Activated CD4-positive, alpha-beta memory T cell treated with anti-CD3 and anti-CD28 coated beads for 36 hours (primary cell): ENCODE results near the gene XXYLT1. TPM values are rescaled to one million over a fixed set of nuclear protein-coding genes. Genes with fewer than 3 reads are reported as not detected.

Source experiments
- CTCF ChIA-PET: fragments of 350-600 bp; sonication (Branson Sonifier 250); formaldehyde crosslinking; loops from one replicate; lab custom pipeline; 2021; ENCODE audit warnings: antibody characterized with exemption, inconsistent platforms; lab: Charles Lee
- POLR2A ChIA-PET: fragments of 350-600 bp; sonication (Branson Sonifier 250); formaldehyde crosslinking; loops from one replicate; lab custom pipeline; 2021; ENCODE audit warnings: antibody characterized with exemption; lab: Charles Lee
- DNase-seq: peaks from one replicate; pipeline ENCODE4 v3.0.0-alpha.2; 2020
- H3K27ac Mint-ChIP-seq: one replicate; pipeline ENCODE4 v1.8.0; 2021; ENCODE audit warnings: mixed read lengths
- H3K27me3 Mint-ChIP-seq: one replicate; pipeline ENCODE4 v1.8.0; 2021; ENCODE audit warnings: mixed read lengths
- H3K36me3 Mint-ChIP-seq: one replicate; pipeline ENCODE4 v1.8.0; 2021; ENCODE audit warnings: mixed read lengths
- H3K4me1 Mint-ChIP-seq: one replicate; pipeline ENCODE4 v1.8.0; 2021; ENCODE audit warnings: low read depth, mixed read lengths
- H3K4me3 Mint-ChIP-seq: one replicate; pipeline ENCODE4 v1.8.0; 2021; ENCODE audit warnings: mild to moderate bottlenecking, mixed read lengths
- H3K9me3 Mint-ChIP-seq: one replicate; pipeline ENCODE4 v1.8.0; 2021; ENCODE audit warnings: mixed read lengths
- intact Hi-C: fragments of 100-400 bp; cut with micrococcal nuclease; formaldehyde crosslinking; loops from one replicate; pipeline ENCODE4 v1.15.1; 2023
- total RNA-seq, 2 experiments: library from RNA; stranded (reverse); gene quantifications; one replicate each; pipeline ENCODE4 v1.2.3, GENCODE V29; 2021

The XXYLT1 gene
- total RNA-seq, 2 experiments from 2014 or later, result 3.3 to 4.4 TPM

DNA sequence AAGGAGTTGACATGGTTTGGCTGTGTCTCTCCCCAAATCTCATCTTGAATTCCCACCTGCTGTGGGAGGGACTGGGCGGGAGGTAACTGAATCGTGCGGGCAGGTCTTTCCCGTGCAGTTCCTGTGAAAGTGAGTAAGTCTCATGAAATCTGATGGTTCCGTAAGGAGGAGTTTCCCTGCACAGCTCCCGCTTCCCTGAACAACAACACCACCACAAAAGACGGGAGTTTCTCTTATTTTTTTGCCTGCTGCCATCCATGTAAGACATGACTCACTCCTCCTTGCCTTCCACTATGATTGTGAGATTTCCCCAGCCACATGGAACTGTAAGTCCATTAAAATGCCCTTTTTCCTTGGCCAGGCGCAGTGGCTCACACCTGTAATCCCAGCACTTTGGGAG is 22.7 kb downstream of the XXYLT1 start:
- Mint-ChIP-seq H3K27me3 (no peaks in the 10 kb centered on the region), H3K4me1 (peaks cover 23% of the 10 kb centered on the region), H3K4me3 (no peak overlapping the region), H3K27ac (no peak overlapping the region), H3K9me3 (no peaks in the 10 kb centered on the region), H3K36me3 (peaks cover 6% of the 10 kb centered on the region)
- intact Hi-C loops, result no loop called here
- ChIA-PET POLR2A (no interaction called here), CTCF (interaction anchor here (0.7 kb wide), 1 partner anchor 7 kb away, joined by 3 read pairs; no protein-coding TSS in a partner anchor)
- no peak for DNase-seq

DNA sequence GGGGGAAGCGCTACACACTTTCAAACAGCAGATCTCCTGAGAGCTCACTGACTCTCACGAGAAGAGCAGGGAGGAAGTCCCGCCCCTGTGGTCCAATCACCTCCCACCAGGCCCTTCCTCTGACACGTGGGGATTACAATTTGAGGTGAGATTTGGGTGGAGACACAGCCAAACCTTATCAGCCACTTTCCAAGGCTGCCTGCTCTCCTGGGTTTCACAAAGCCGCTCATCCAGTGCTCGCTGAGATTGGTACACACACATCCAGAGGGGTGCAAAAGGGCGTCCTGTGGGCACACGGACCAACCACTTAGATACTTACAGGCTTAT is 23.1 kb downstream of the XXYLT1 start:
- ChIA-PET CTCF (no interaction called here), POLR2A (no interaction called here)
- Mint-ChIP-seq H3K36me3 (peaks cover 6% of the 10 kb centered on the region), H3K4me1 (peaks cover 22% of the 10 kb centered on the region), H3K4me3 (no peak overlapping the region), H3K27me3 (no peaks in the 10 kb centered on the region), H3K9me3 (no peaks in the 10 kb centered on the region), H3K27ac (no peak overlapping the region)
- no peak for DNase-seq
- intact Hi-C loops, result no loop called here

DNA sequence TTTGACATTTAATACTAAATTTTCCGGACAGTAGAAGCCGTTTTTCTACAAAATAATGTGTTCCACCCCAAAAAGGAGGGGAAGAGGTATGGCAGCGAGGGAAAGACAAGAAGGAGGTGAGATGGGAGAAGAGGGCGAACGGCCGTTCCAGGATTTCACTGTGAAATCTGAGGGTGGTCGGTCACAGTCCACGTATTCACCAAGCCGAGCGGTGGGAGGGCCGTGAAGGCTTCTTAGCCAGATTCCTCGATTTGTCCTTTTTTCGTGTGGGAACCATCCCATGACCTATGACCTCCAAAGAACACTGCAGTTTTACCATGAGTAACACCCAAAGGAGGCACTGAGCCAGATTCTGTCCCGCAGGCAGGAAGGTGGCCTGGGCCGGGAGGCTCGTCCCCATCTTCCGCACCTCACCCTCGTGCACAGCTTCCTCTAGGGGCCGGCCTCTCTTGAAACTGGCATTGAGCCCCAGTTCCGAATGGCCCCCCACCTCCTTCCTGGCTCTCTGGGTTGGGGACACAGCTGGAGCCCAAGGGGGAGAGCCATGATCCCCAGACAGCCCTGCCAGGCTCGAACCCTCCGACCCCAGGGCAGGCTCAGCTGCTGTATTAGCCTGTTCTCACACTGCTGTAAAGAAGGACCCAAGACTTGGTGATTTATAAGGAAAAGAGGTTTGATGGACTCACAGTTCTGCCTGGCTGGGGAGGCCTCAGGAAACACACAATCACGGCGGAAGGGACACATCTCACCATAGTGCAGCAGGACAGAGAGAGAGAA is 23.7 kb downstream of the XXYLT1 start:
- Mint-ChIP-seq H3K27me3 (no peaks in the 10 kb centered on the region), H3K27ac (no peak overlapping the region), H3K4me3 (no peak overlapping the region), H3K4me1 (peaks cover 18% of the 10 kb centered on the region), H3K36me3 (peaks cover 6% of the 10 kb centered on the region), H3K9me3 (no peaks in the 10 kb centered on the region)
- intact Hi-C loops, result no loop called here
- DNase-seq, result no peak
- POLR2A ChIA-PET, result no interaction called here
- CTCF ChIA-PET, result no interaction called here

DNA sequence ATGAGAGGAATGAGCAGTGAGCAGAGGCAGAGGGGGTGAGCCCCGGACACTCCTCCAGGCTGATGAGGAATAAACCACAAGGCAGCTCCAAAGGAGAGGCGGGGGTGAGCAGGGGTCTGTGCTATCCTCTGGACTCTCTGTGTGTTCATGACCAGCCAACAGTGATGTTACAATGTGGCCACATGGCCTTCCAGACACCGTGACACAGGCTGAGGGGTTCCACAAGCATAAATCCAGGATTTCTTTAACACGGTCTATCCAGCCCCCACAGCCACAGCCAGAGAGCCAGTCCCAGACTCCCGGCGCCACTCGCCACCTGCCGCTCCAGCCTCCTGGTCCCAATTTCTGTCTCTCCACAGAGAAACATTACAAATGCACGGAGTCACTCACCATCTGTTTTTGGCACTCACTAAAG is 24.4 kb downstream of the XXYLT1 start:
- intact Hi-C loops, result no loop called here
- Mint-ChIP-seq H3K27ac (no peak overlapping the region), H3K9me3 (no peaks in the 10 kb centered on the region), H3K4me3 (no peak overlapping the region), H3K36me3 (peaks cover 6% of the 10 kb centered on the region), H3K4me1 (peaks cover 13% of the 10 kb centered on the region), H3K27me3 (no peaks in the 10 kb centered on the region)
- no peak for DNase-seq
- CTCF ChIA-PET, result no interaction called here
- POLR2A ChIA-PET, result no interaction called here

DNA sequence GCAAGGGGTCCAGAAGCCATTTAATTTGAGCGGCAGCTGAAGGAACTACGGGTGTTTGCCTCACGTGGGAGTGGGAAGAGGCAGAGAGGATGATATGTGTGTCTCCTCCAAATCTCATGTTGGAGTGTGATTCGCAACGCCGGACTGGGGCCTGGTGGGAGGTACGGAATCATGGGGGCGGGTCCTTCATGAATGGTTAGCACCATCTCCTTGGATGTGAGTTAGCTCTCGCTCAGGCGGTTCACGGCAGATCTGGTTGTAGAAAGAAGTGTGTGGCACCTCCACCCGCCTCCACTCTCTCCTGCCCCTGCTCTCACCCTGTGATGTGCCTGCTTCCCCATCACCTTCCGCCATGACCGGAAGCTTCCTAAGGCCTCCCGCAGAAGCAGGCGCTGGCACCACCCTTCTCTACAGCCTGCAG is 25.4 kb downstream of the XXYLT1 start:
- H3K4me1 Mint-ChIP-seq, result peaks cover 8% of the 10 kb centered on the region
- ChIA-PET POLR2A (no interaction called here), CTCF (no interaction called here)
- no peak for DNase-seq
- intact Hi-C loops, result no loop called here
- H3K27me3 Mint-ChIP-seq, result no peaks in the 10 kb centered on the region
- no peak overlapping the region for H3K4me3 Mint-ChIP-seq
- H3K27ac Mint-ChIP-seq, result no peak overlapping the region
- H3K9me3 Mint-ChIP-seq, result no peaks in the 10 kb centered on the region
- peaks cover 6% of the 10 kb centered on the region for H3K36me3 Mint-ChIP-seq

DNA sequence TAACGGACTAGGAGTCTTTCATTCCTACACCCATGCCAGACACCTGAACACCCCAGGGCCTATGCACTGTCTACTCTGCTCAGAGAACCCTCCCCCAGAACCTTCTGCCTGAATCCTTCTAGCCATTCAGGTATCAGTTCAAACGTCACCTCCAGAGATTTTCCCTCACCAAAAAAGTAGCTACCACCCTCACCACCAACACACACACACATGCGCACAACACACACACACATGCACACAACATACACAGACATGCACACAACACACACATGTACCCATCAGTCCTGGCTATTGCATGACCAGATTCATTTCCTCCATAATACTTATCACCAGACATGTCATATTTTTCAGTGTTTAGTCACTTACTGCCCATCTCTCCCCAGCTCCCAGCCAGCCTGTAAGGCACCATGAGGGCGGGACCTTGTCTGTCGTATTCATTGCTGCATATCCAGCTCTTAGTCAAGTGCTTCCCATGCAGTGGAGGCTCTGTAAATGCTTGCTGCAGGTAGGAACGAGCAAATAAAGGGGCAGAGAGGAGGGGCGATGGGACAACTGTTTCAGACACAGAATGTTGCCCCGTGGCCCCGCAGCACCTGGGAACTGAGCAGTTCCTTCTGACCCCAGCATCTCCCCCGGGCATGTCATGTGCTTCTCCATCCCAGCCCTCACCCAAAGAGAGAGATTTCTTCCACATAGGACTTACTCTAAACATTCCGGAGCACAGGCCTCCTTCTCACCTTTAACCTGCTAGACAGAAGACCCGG is 29.2 kb downstream of the XXYLT1 start:
- Mint-ChIP-seq H3K9me3 (peaks cover 11% of the 10 kb centered on the region), H3K4me1 (peaks cover 7% of the 10 kb centered on the region), H3K4me3 (no peak overlapping the region), H3K36me3 (peaks cover 18% of the 10 kb centered on the region), H3K27ac (no peak overlapping the region), H3K27me3 (no peaks in the 10 kb centered on the region)
- ChIA-PET POLR2A (no interaction called here), CTCF (interaction anchor here (0.6 to 1.9 kb wide), 2 partner anchors 7 to 30 kb away, joined by 3 to 4 read pairs; partner anchors contain the start of gene XXYLT1)
- no peak for DNase-seq
- intact Hi-C loops, result no loop called here

DNA sequence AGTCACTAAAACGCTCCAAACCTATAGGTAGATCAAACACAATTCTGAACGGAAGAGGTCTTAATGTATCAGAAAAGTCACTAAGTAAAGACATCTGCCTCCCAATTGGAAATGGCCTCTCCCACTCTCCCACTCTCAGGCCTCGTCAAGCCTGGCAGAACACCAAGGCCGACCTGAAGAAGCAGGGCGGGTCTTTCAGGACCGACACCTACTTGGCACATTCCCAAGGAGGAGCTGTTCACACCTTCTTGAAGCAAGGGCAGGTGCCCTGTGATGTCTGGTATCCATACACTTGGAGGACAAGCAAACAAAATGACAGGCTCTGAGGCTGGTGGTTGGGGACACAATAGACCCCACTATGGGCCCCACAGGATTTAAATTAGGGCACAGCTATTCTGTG is 30.0 kb downstream of the XXYLT1 start:
- intact Hi-C loops, result no loop called here
- Mint-ChIP-seq H3K9me3 (peaks cover 11% of the 10 kb centered on the region), H3K4me3 (no peak overlapping the region), H3K36me3 (peaks cover 15% of the 10 kb centered on the region), H3K27me3 (no peaks in the 10 kb centered on the region), H3K4me1 (peaks cover 7% of the 10 kb centered on the region), H3K27ac (no peak overlapping the region)
- DNase-seq, result no peak
- CTCF ChIA-PET, result interaction anchor here (0.6 kb wide), 1 partner anchor 8 kb away, joined by 3 read pairs; no protein-coding TSS in a partner anchor
- POLR2A ChIA-PET, result no interaction called here

DNA sequence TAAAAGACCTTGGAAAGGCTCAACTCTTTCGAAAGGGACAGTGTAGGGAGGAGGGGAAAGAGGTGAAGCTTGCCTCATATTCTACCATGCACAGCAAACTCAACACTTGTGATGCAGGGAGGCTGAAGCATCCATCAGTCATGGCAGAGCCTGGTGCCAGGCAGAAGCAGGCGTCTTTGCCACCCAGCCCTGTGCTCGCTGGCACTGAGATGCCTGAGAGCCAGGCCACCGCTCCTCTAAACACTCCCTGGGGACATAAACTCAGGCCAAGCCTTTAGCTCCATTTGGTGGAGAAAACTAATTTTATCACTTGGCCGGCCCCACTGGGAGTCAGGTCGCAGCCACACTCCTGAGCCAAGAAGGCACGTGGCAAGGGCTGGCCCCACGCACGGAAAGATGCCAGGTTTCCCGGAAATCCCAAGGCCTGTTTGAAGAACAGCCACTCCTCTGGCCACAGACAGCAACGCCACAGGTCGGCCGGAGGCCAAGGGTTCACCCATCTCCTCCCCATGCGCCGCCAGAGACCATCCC is 30.7 kb downstream of the XXYLT1 start:
- CTCF ChIA-PET, result no interaction called here
- intact Hi-C loops, result no loop called here

DNA sequence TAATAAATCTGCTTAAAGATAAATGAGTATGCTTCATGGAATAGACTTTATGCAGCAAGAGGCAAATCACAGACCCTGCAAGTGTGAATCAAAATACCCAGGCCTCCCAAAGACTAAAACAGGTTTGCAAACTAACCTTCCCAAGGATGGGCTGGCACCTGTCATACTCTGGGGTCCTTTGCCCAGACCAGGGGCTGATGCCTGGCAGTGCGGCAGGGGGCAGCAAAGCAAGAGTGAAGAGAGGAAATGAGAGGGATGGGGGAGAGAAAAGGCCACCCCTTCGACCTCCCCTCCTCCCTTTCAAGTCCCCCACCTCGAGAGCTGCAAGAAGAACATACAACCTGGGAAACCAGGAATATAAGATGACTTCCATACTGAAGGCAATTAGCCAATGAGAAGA is 31.8 kb downstream of the XXYLT1 start:
- H3K36me3 Mint-ChIP-seq, result peaks cover 13% of the 10 kb centered on the region
- H3K4me3 Mint-ChIP-seq, result no peak overlapping the region
- H3K4me1 Mint-ChIP-seq, result peaks cover 7% of the 10 kb centered on the region
- DNase-seq, result no peak
- POLR2A ChIA-PET, result no interaction called here
- H3K27me3 Mint-ChIP-seq, result no peaks in the 10 kb centered on the region
- CTCF ChIA-PET, result no interaction called here
- H3K27ac Mint-ChIP-seq, result no peak overlapping the region
- intact Hi-C loops, result no loop called here
- peaks cover 11% of the 10 kb centered on the region for H3K9me3 Mint-ChIP-seq

More for the DNA sequence above, 30.7 kb downstream of the XXYLT1 start:
- Mint-ChIP-seq H3K4me1 (peaks cover 7% of the 10 kb centered on the region), H3K27ac (no peak overlapping the region), H3K36me3 (peaks cover 13% of the 10 kb centered on the region), H3K9me3 (peaks cover 11% of the 10 kb centered on the region), H3K4me3 (no peak overlapping the region), H3K27me3 (no peaks in the 10 kb centered on the region)
- POLR2A ChIA-PET, result no interaction called here
- DNase-seq, result no peak

DNA sequence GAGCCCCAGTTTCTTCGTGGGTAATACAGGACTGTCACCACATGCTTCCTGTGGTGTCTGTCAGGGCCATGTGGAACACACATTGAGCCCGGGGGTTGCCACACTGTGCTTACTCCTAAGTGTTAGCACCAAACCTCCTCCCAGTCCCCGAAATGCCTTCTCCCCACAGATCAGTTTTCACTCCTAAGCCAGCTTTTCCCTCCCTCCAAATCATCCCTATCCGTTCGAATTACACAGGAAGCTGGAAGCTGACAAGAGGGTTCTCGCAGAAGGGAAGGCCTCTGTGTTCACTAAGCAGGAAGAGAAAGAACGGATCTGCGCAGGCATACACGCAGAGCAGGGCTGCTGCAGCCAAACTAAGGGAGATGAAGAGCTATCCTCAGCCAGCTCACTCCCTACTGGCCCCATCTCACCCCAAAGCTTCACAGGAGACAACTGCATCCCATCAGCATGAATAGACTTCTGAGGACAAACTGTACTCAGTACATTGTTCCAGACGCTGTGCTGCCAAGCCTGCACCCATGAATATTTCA is 32.3 kb downstream of the XXYLT1 start:
- no peak for DNase-seq
- Mint-ChIP-seq H3K4me1 (peaks cover 3% of the 10 kb centered on the region), H3K27ac (no peak overlapping the region), H3K4me3 (no peak overlapping the region), H3K36me3 (peaks cover 13% of the 10 kb centered on the region), H3K9me3 (peaks cover 11% of the 10 kb centered on the region), H3K27me3 (no peaks in the 10 kb centered on the region)
- ChIA-PET POLR2A (no interaction called here), CTCF (no interaction called here)
- intact Hi-C loops, result no loop called here

DNA sequence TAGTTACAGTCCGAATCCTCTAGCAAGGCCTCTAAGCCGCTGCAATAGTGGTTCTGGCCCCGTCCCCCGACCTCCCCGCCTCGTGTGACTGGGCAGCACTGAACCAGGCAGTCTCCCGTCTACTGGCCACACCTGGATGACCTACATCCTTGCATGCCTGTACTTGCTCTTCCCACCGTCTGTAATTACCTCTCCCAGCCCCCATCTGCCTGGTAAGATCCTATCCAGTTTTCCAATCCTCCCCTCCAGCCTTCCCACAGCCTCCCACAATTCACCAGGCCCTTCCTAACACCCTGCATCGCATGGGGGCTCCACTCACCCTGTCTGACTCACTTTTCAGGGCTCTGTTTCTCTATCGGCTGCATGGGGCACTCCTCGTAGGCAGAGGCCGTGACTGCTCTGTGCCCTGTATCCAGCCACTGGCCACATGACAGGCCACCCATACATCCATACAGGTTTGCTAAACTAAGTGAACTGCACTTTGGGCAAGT is 32.8 kb downstream of the XXYLT1 start:
- DNase-seq, result no peak
- CTCF ChIA-PET, result no interaction called here
- no peak overlapping the region for H3K27ac Mint-ChIP-seq
- H3K36me3 Mint-ChIP-seq, result peaks cover 13% of the 10 kb centered on the region
- H3K4me1 Mint-ChIP-seq, result no peaks in the 10 kb centered on the region
- no peak overlapping the region for H3K4me3 Mint-ChIP-seq
- no peaks in the 10 kb centered on the region for H3K27me3 Mint-ChIP-seq
- POLR2A ChIA-PET, result no interaction called here
- intact Hi-C loops, result no loop called here
- peaks cover 11% of the 10 kb centered on the region for H3K9me3 Mint-ChIP-seq
